ENCODE measurements around the gene LTB4R2.

The LTB4R2 gene

GRCh38 chr14:24324024-24324423, 14.1 kb downstream of the LTB4R2 start:
- H3K9me3 ChIP-seq (ENCODE audit: insufficient read depth, low read length), result no peaks in the 10 kb centered on the region
- no peak overlapping the region for H2AFZ ChIP-seq (ENCODE audit: low read depth, low read length)
- no peak overlapping the region for H3K4me2 ChIP-seq (ENCODE audit: low read length)
- H3K27ac ChIP-seq (ENCODE audit: low read length), result no peak overlapping the region
- no peaks in the 10 kb centered on the region for H4K20me1 ChIP-seq (ENCODE audit: insufficient read depth, low read length)
- TF ChIP-seq EZH2phosphoT487 (IDR thresholded peaks at IDR 0.05; ENCODE audit: low read depth) (no peak), CTCF (IDR thresholded peaks at IDR 0.05; ENCODE audit: low read depth, low read length) (no peak)
- H3K4me3 ChIP-seq (ENCODE audit: low read length), result no peak overlapping the region
- H3K9ac ChIP-seq (ENCODE audit: low read length), result no peak overlapping the region
- no peaks in the 10 kb centered on the region for H3K79me2 ChIP-seq (ENCODE audit: low read length)
- no peaks in the 10 kb centered on the region for H3K4me1 ChIP-seq (ENCODE audit: low read length)
- no peaks in the 10 kb centered on the region for H3K36me3 ChIP-seq (replicated peaks; ENCODE audit: low read depth, low read length)
- H3K27me3 ChIP-seq (ENCODE audit: low read depth, low read length), result peaks cover 11% of the 10 kb centered on the region

DNA sequence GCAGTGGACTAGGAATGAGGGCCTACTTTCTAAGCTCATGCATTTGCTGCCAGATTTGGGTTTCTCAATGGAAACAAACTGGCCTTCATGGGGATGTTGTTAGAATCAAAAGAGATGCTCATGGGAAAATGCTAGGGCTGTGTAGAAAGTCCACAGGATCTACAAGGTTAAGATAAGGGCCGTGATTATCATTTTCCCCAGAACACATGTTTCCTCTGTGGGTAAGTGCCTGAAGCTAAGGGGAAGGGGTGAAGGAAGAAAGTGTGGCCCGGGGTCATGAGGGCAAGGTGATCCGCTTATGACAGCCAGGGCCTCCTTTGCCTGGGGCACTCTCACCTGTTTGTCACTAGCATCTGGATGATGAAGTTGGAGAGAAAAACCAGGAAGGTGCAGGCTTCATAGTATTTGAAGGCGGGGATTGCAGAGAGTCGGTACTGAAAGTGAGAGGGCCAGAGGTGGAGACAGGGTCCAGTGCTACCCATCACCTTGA, 15.1 kb downstream of the LTB4R2 start:
- H3K4me3 ChIP-seq (ENCODE audit: low read length), result no peak overlapping the region
- H3K79me2 ChIP-seq (ENCODE audit: low read length), result no peaks in the 10 kb centered on the region
- no peaks in the 10 kb centered on the region for H4K20me1 ChIP-seq (ENCODE audit: insufficient read depth, low read length)
- H3K27me3 ChIP-seq (ENCODE audit: low read depth, low read length), result peaks cover 5% of the 10 kb centered on the region
- H3K27ac ChIP-seq (ENCODE audit: low read length), result no peak overlapping the region
- TF ChIP-seq CTCF (IDR thresholded peaks at IDR 0.05; ENCODE audit: low read depth, low read length), result no peak
- no peak for TF ChIP-seq EZH2phosphoT487 (IDR thresholded peaks at IDR 0.05; ENCODE audit: low read depth)
- H3K9ac ChIP-seq (ENCODE audit: low read length), result no peak overlapping the region
- H3K9me3 ChIP-seq (ENCODE audit: insufficient read depth, low read length), result no peaks in the 10 kb centered on the region
- no peak overlapping the region for H2AFZ ChIP-seq (ENCODE audit: low read depth, low read length)
- H3K4me1 ChIP-seq (ENCODE audit: low read length), result no peaks in the 10 kb centered on the region
- no peaks in the 10 kb centered on the region for H3K36me3 ChIP-seq (replicated peaks; ENCODE audit: low read depth, low read length)
- H3K4me2 ChIP-seq (ENCODE audit: low read length), result no peak overlapping the region

- Histone ChIP-seq H3K4me1 (ENCODE audit: low read length) (no peaks in the 10 kb centered on the region), H4K20me1 (ENCODE audit: insufficient read depth, low read length) (no peaks in the 10 kb centered on the region), H3K9ac (ENCODE audit: low read length) (no peak overlapping the region), H2AFZ (ENCODE audit: low read depth, low read length) (no peak overlapping the region), H3K27ac (ENCODE audit: low read length) (no peak overlapping the region), H3K79me2 (ENCODE audit: low read length) (no peaks in the 10 kb centered on the region), H3K9me3 (ENCODE audit: insufficient read depth, low read length) (no peaks in the 10 kb centered on the region), H3K27me3 (ENCODE audit: low read depth, low read length) (no peaks in the 10 kb centered on the region; the same call in 1 of the 2 replicates), H3K36me3 (replicated peaks; ENCODE audit: low read depth, low read length) (no peaks in the 10 kb centered on the region), H3K4me2 (ENCODE audit: low read length) (no peak overlapping the region), H3K4me3 (ENCODE audit: low read length) (no peak overlapping the region)
- TF ChIP-seq CTCF (IDR thresholded peaks at IDR 0.05; ENCODE audit: low read depth, low read length) (no peak), EZH2phosphoT487 (IDR thresholded peaks at IDR 0.05; ENCODE audit: low read depth) (no peak)
These were observed 16.0 kb downstream of the LTB4R2 start for GRCh38 chr14:24325963-24326362.

DNA sequence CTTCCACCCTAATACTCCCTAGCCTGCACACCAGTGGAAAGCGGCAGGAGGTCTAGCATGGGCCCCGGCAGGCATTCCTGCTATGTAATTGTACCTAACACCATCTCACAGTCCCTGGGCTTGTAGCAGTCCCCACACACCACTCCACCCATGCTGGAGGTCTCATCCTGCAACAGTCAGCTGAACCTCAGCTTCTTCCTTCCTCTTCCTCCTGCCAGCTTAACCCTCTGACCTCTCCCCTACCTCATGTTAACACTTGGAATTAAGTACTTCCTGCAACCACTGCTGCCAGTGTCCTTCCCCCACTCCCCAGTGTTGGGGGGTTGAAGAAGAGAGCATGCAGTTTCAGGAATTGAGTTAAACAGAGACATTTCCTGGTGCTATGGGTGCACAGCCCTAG, 17.4 kb downstream of the LTB4R2 start:
- Histone ChIP-seq H3K9me3 (ENCODE audit: insufficient read depth, low read length) (no peaks in the 10 kb centered on the region), H3K4me3 (ENCODE audit: low read length) (no peak overlapping the region), H3K4me1 (ENCODE audit: low read length) (peaks cover 6% of the 10 kb centered on the region), H3K79me2 (ENCODE audit: low read length) (no peaks in the 10 kb centered on the region), H3K4me2 (ENCODE audit: low read length) (no peak overlapping the region), H3K27ac (ENCODE audit: low read length) (no peak overlapping the region), H3K36me3 (replicated peaks; ENCODE audit: low read depth, low read length) (no peaks in the 10 kb centered on the region), H3K9ac (ENCODE audit: low read length) (no peak overlapping the region), H2AFZ (ENCODE audit: low read depth, low read length) (no peak overlapping the region), H4K20me1 (ENCODE audit: insufficient read depth, low read length) (no peaks in the 10 kb centered on the region), H3K27me3 (ENCODE audit: low read depth, low read length) (no peaks in the 10 kb centered on the region)
- TF ChIP-seq EZH2phosphoT487 (IDR thresholded peaks at IDR 0.05; ENCODE audit: low read depth) (no peak), CTCF (IDR thresholded peaks at IDR 0.05; ENCODE audit: low read depth, low read length) (no peak)
